Natural killer cell treated with Interleukin-12 subunit alpha and Interleukin-12 subunit beta and Interleukin-15 and Interleukin-18, amount 100 ng/mL, for 72 hours (primary cell): ENCODE data around the gene KIAA0232. TPM values are rescaled to one million over a fixed set of nuclear protein-coding genes. Genes with fewer than 3 reads are reported as not detected.

Experiments
- ATAC-seq, 2 donors: fragments of 150-1000 bp; cut with Tn5 transposase in 1 of 2; sonication (Bioruptor Pico), chemical (Tn5 transposase) in 1 of 2; 2 replicates each; pipeline ENCODE4 v1.10.0; 2021
- DNase-seq: peaks from one replicate; pipeline ENCODE4 v3.0.0; 2022; ENCODE audit warnings: low spot score
- H3K27ac Mint-ChIP-seq, 2 donors: 1 replicate in 1 of 2; 2 replicates in 1 of 2; pipeline ENCODE4 v1.8.0; 2022; ENCODE audit warnings: mixed read lengths in 2 of 2, mild to moderate bottlenecking in 1 of 2, moderate library complexity in 1 of 2
- H3K27me3 Mint-ChIP-seq, 2 donors: 1 replicate in 1 of 2; 2 replicates in 1 of 2; pipeline ENCODE4 v1.8.0; 2022; ENCODE audit warnings: mixed read lengths in 2 of 2
- H3K36me3 Mint-ChIP-seq: one replicate; pipeline ENCODE4 v1.8.0; 2022; ENCODE audit warnings: mixed read lengths
- H3K4me1 Mint-ChIP-seq, 2 donors: 1 replicate in 1 of 2; 2 replicates in 1 of 2; pipeline ENCODE4 v1.8.0; 2022; ENCODE audit warnings: low read depth in 2 of 2, mixed read lengths in 2 of 2, mild to moderate bottlenecking in 1 of 2
- H3K4me3 Mint-ChIP-seq: one replicate; pipeline ENCODE4 v1.8.0; 2022; ENCODE audit warnings: mixed read lengths
- H3K9me3 Mint-ChIP-seq: 2 replicates; pipeline ENCODE4 v1.8.0; 2022; ENCODE audit warnings: mixed read lengths
- total RNA-seq, 2 donors: library from RNA; stranded (reverse); gene quantifications; one replicate each; pipeline ENCODE4 v1.2.3, GENCODE V29; 2022

KIAA0232 gene
- total RNA-seq, 2 donors from 2014 or later, result 19.5 to 20.6 TPM

DNA sequence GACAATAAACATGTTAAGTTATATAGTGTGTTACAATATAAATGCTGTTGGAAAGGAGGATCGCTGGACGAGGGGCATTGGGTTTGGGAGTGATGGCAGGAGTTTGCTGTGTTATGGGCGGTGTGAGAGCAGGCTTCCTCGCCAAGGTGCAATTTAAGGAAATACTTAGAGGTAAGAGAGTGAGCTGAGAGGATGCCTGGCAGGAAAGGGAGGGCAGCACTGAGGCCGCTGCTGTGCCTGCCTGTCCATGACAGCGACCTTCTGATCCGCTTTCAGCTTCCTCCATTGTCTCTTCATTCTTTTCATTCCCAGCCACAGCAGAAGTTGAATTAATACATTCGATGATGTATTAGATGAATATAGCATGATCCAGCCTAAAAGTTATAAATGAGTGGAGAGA lies 85.9 kb downstream of the KIAA0232 start:
- no peak for ATAC-seq
- H3K36me3 Mint-ChIP-seq, result peaks cover 17% of the 10 kb centered on the region
- no peaks in the 10 kb centered on the region for H3K27me3 Mint-ChIP-seq
- H3K4me1 Mint-ChIP-seq, result peaks cover 6% of the 10 kb centered on the region in 2 donors
- H3K27ac Mint-ChIP-seq, result no peak overlapping the region
- H3K9me3 Mint-ChIP-seq, result no peaks in the 10 kb centered on the region
- H3K4me3 Mint-ChIP-seq, result no peak overlapping the region
- no peak for DNase-seq

DNA sequence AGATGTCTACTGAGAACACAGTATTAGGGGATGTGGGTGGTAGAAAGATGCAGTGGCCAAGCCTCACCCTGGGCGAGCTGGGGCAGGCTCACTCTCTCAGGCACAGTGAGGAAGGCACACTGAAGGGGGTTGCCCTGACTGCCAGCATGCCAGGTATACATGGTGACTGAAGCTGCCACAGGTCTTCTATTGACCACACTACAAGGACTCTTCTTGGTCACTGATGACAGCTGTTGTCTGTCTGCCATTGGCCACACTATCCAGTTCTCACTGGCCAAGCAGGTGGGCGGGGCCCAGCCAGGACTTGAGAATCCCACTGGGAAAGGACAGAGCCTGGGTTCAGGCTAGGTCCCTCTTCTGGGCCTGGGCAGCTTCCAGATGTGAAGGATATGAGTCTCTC lies 87.4 kb downstream of the KIAA0232 start:
- Mint-ChIP-seq H3K36me3 (peaks cover 11% of the 10 kb centered on the region), H3K4me3 (no peak overlapping the region), H3K9me3 (no peaks in the 10 kb centered on the region), H3K27me3 (no peaks in the 10 kb centered on the region), H3K27ac (no peak overlapping the region), H3K4me1 (peaks cover 7 to 14% of the 10 kb centered on the region in 2 donors)
- no peak for ATAC-seq
- no peak for DNase-seq

DNA sequence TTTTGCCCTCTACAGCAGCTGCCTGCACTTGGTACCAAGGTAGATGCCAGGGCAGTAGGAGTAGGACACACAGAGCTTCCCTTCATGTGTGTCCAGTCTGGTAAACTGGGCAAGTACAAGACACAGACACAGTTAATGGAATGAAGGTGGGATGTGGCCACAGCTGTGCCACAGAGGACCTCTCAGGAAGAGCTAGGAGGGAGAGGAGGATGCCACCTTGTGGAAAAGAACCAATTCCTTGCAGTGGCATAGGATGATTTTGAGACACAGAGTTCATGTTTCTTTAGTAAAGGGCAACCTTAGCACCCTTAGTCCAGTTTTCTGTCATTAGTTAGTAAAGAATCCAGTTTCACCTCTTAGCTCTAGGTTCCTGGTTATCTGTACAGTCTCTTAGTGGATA lies 90.8 kb downstream of the KIAA0232 start:
- DNase-seq (no peak), ATAC-seq (no peak)
- H3K27me3 Mint-ChIP-seq, result no peaks in the 10 kb centered on the region
- no peak overlapping the region for H3K27ac Mint-ChIP-seq
- H3K4me1 Mint-ChIP-seq, result peaks cover 14 to 21% of the 10 kb centered on the region in 2 donors
- no peak overlapping the region for H3K4me3 Mint-ChIP-seq
- H3K9me3 Mint-ChIP-seq, result no peaks in the 10 kb centered on the region
- peaks cover 13% of the 10 kb centered on the region for H3K36me3 Mint-ChIP-seq

DNA sequence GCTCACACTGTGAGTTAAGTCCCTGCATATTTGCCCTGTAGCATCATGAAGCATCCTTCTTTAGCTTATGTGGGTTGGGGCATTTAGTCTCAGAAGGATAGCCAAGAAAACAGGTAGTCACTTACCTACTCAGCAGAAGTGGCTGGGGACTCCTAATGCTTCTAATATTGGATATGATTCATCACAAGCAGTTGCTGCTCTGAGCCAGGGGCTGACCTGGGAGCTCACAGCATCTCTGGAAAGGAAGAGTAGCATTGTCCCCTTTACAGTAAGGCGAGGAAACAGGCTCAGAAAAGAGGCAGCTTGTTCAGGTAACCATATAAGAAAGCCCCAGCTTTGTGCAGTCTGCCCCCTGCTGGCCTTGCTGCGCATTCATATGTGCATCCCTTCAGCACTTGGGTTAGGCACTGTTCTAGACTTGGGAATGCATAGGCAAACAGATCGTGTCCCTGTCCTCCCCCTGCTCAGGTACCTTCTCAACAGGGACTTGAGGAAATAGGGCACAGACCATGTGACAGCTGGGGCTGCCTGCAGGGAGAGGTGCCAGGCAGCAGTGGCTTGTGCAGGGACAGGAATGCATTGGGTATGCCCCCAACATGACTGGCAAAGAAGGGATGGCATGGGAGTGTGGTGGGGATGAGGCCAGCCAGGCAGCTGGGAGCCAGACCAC lies 91.4 kb downstream of the KIAA0232 start:
- DNase-seq (peak; percentile 80), ATAC-seq (peak; percentile 78 to 80)
- H3K36me3 Mint-ChIP-seq, result peaks cover 17% of the 10 kb centered on the region
- no peaks in the 10 kb centered on the region for H3K27me3 Mint-ChIP-seq
- H3K4me1 Mint-ChIP-seq, result peaks cover 9 to 22% of the 10 kb centered on the region in 2 donors
- H3K9me3 Mint-ChIP-seq, result no peaks in the 10 kb centered on the region
- peak overlapping the region in 1 of 2 donors; percentile 57 for H3K27ac Mint-ChIP-seq
- no peak overlapping the region for H3K4me3 Mint-ChIP-seq

DNA sequence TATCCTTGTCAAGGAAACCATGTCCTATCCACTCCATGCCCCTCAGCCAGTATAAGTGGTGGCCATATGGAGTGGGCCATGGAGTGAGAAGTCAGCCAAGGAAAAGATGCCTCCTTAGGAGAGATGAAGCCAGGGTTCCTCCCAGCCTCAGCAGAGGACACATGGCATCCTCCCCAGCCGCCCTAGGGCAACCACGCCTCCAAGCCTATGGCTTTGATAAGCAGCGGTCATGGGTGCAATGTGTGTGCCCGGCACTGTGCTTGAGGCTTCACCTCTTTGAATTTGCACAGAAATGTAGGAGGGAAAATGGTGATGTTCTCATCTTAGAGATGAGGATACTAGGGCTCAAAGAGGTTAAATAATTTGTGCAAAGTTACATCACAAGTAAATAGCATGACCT lies 92.5 kb downstream of the KIAA0232 start:
- peaks cover 21% of the 10 kb centered on the region for H3K36me3 Mint-ChIP-seq
- ATAC-seq (no peak), DNase-seq (no peak)
- no peaks in the 10 kb centered on the region for H3K27me3 Mint-ChIP-seq
- H3K9me3 Mint-ChIP-seq, result no peaks in the 10 kb centered on the region
- H3K27ac Mint-ChIP-seq, result no peak overlapping the region
- H3K4me1 Mint-ChIP-seq, result peaks cover 8 to 27% of the 10 kb centered on the region in 2 donors
- no peak overlapping the region for H3K4me3 Mint-ChIP-seq

DNA sequence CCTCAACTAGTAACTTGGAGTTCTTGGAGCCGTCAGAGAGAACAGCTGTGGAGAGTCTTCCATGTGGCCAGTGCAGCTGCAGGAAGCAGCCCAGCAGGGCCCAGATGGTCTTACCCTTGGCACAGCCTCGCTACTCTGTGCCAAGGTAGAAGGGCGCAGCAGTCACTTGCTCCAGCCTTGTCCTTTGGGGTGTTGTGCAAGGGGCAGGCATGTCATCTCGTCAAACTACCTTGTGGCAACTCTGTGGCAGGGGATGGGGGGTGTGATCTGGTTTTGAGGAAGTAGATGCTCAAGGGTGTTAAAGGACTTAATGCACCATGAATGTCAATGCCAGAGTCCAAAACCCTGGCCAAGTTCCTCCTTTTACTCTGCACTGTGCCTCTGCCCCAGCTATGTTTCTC lies 92.9 kb downstream of the KIAA0232 start:
- Mint-ChIP-seq H3K4me3 (no peak overlapping the region), H3K9me3 (no peaks in the 10 kb centered on the region), H3K27me3 (no peaks in the 10 kb centered on the region), H3K27ac (no peak overlapping the region), H3K4me1 (peaks cover 8 to 27% of the 10 kb centered on the region in 2 donors), H3K36me3 (peaks cover 21% of the 10 kb centered on the region)
- ATAC-seq (peak; percentile 66 to 70), DNase-seq (no peak)

DNA sequence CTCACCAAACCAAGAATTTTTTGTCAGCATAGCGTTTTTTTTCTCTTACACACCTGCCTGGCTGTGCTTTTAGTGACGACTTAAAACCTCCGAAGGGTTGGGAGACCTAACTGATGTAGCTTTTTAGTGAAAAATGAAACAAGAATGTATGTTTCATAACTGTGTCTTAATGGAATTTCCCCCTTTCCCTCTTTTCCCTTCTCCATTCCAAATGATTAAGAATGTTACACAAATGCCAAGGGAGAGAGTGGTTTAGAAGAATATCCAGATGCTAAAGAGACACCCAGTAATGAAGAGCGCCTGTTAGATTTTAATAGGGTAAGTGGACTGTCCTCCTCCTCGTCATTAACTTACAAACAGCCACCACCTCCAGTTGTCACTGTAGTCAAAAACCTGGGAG lies 93.9 kb downstream of the KIAA0232 start:
- no peaks in the 10 kb centered on the region for H3K27me3 Mint-ChIP-seq

DNA sequence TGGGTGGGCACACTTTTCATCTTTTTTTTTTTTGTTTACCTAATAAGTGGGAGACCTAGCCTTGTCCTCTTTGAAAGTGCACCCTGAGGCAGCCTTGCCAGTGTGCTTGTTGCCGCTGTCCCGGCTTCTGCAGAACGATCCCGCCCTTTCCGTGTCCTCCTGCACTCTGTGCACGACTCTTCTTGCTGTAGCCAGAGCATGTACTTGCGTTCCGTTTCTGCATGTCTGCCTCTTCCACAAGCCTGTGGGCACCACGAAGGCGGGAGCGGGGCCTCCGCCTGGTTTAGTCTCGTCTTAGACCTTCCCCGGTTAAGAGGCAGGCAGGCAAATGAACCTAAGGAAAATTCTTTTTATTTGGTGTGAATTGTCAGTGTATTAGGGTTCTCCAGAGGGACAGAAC lies 94.5 kb downstream of the KIAA0232 start:
- DNase-seq, result no peak
- Mint-ChIP-seq H3K9me3 (no peaks in the 10 kb centered on the region), H3K27ac (no peak overlapping the region), H3K4me1 (peaks cover 8 to 30% of the 10 kb centered on the region in 2 donors), H3K4me3 (no peak overlapping the region), H3K27me3 (no peaks in the 10 kb centered on the region), H3K36me3 (peaks cover 21% of the 10 kb centered on the region)
- no peak for ATAC-seq

More for the DNA sequence above, 93.9 kb downstream of the KIAA0232 start:
- H3K9me3 Mint-ChIP-seq, result no peaks in the 10 kb centered on the region
- peaks cover 21% of the 10 kb centered on the region for H3K36me3 Mint-ChIP-seq
- ATAC-seq (no peak), DNase-seq (no peak)
- H3K27ac Mint-ChIP-seq, result peak overlapping the region in 1 of 2 donors; percentile 20
- no peak overlapping the region for H3K4me3 Mint-ChIP-seq
- H3K4me1 Mint-ChIP-seq, result peaks cover 8 to 30% of the 10 kb centered on the region in 2 donors

DNA sequence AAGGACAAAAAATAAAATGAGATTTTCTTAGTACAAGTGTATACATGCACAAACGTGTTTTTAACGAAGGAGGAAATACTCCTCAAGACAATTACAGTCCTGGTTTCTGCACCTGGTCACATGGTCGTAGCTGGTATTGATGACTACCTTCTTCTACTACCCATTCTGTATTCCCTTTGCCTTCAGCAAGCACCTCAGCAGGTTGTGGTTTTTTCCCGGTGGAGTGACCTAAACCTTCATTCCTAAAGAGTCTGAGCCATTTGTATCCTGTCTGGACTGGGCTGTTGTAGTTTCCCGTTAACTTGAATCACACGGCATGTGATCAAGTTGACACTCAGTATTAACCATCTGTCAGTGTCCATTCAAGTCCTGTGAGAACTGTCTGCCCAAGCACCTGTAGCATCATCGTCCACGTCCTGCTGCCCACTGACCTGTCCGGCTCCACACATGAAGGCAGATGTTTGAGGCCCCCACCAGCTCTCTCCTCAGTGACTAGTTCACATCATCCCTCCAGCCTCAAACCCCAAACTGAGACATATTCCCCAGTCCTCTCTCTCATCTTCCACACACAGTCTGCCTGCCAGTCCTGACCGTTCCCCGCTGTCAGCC lies 96.0 kb downstream of the KIAA0232 start:
- H3K27me3 Mint-ChIP-seq, result no peaks in the 10 kb centered on the region
- peak overlapping the region; percentile 45 to 54 for H3K27ac Mint-ChIP-seq
- H3K36me3 Mint-ChIP-seq, result peaks cover 26% of the 10 kb centered on the region
- no peak overlapping the region for H3K4me3 Mint-ChIP-seq
- DNase-seq (no peak), ATAC-seq (no peak)
- H3K4me1 Mint-ChIP-seq, result peaks cover 8 to 27% of the 10 kb centered on the region in 2 donors
- H3K9me3 Mint-ChIP-seq, result no peaks in the 10 kb centered on the region

DNA sequence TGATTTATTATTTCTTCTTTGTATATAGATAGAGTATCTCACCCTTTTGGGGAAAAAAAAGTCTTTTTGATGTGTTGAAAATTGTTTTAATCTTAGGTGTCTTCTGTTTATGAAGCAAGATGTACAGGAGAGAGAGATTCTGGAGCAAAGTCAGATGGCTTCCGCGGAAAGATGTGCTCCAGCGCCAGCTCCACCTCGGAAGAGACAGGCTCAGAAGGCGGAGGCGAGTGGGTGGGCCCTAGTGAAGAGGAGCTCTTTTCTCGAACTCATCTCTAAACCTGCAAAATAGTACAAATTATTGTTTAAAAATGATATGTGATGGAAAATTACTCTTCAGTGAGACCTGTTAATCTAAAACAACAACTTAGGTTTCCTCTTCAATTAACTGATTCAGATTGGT lies 98.2 kb downstream of the KIAA0232 start:
- no peaks in the 10 kb centered on the region for H3K9me3 Mint-ChIP-seq
- H3K4me1 Mint-ChIP-seq, result peaks cover 0 to 19% of the 10 kb centered on the region in 2 donors
- H3K36me3 Mint-ChIP-seq, result peaks cover 26% of the 10 kb centered on the region
- H3K27me3 Mint-ChIP-seq, result no peaks in the 10 kb centered on the region
- H3K27ac Mint-ChIP-seq, result peak overlapping the region in 1 of 2 donors; percentile 46
- no peak for ATAC-seq
- no peak for DNase-seq
- H3K4me3 Mint-ChIP-seq, result no peak overlapping the region

DNA sequence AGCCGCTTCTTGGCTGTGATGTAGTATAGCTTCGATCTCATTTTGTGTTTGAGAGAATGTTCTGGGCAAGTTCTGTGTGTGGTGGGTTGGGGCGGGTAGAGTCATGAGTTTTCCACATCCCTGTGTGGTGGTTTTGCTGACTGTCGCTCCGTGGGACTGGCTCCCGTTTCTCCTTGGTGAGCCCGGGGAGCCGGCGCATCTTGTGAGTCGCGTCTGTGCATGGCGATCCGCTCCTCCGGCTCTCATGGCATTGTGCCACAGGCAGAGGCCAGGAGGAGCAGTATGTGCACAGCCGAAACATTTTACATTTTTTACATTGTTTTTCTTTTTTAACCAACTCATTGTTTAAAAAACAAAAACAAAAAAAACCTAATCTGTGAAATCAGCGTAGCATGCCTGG lies 99.4 kb downstream of the KIAA0232 start:
- H3K36me3 Mint-ChIP-seq, result peaks cover 18% of the 10 kb centered on the region
- no peak overlapping the region for H3K4me3 Mint-ChIP-seq
- no peaks in the 10 kb centered on the region for H3K9me3 Mint-ChIP-seq
- peaks cover 0 to 15% of the 10 kb centered on the region in 2 donors for H3K4me1 Mint-ChIP-seq
- DNase-seq (no peak), ATAC-seq (no peak)
- H3K27me3 Mint-ChIP-seq, result no peaks in the 10 kb centered on the region
- H3K27ac Mint-ChIP-seq, result no peak overlapping the region

DNA sequence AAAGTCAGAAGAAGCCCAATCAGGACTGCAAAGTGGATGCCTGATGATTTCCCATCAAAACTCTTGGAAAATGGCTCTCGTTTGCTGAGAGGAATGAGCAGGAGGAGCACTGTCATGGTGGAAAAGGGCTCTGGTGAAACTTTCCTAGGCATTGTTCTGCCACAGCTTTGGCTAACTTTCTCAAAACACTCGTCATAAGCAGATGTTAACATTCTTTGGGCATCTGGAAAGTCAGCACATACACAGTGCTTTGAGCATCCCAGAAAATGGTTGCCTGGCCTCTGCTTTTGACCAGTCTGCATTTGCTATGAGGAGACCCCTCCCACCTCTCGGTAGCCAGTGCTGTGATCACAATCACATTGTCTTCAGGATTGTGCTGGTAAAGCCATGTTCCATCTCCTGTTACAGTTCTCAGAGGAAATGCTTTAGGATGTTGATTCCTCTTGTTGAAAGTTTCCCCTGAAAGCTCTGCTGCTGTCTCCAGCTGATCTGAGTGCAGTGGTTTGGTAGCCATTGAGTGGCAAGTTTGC lies 101.9 kb downstream of the KIAA0232 start:
- Mint-ChIP-seq H3K27ac (no peak overlapping the region), H3K36me3 (peaks cover 4% of the 10 kb centered on the region), H3K9me3 (no peaks in the 10 kb centered on the region), H3K4me1 (peaks cover 0 to 6% of the 10 kb centered on the region in 2 donors), H3K27me3 (no peaks in the 10 kb centered on the region), H3K4me3 (no peak overlapping the region)
- ATAC-seq (no peak), DNase-seq (no peak)

DNA sequence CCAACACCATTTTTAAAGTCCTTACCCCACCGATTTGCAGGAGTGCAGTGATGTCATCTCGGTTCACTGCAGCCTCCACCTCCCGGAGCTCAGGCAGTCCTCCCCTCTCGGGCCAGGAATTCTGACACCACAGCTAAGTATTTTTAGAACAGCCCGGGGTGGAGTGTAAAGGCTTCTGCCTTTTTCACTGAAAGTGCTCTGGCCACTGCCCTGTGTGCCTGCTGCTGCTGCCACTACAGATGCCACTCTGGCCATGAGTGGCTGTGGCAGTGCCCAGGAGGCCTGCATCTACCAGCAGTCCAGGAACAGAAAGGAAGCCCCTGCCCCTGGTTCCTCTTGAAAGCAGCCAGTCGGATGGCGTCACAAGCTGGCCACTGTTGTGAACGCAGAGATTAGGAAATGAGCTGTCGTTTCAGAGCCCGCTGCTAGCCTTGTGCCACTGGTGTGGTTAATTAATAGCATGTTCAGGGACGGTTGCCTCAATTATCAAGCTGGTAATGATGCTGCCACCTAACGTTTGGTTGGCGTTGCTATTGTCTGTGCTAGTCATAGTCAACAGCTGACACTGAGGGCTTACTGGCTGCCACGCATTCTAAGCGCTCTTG lies 103.5 kb downstream of the KIAA0232 start:
- H3K27ac Mint-ChIP-seq, result no peak overlapping the region
- no peak for DNase-seq
- H3K4me3 Mint-ChIP-seq, result no peak overlapping the region
- ATAC-seq, result peak; percentile 57 to 69
- peaks cover 4% of the 10 kb centered on the region for H3K36me3 Mint-ChIP-seq
- no peaks in the 10 kb centered on the region for H3K27me3 Mint-ChIP-seq
- H3K4me1 Mint-ChIP-seq, result peaks cover 0 to 6% of the 10 kb centered on the region in 2 donors
- H3K9me3 Mint-ChIP-seq, result no peaks in the 10 kb centered on the region

DNA sequence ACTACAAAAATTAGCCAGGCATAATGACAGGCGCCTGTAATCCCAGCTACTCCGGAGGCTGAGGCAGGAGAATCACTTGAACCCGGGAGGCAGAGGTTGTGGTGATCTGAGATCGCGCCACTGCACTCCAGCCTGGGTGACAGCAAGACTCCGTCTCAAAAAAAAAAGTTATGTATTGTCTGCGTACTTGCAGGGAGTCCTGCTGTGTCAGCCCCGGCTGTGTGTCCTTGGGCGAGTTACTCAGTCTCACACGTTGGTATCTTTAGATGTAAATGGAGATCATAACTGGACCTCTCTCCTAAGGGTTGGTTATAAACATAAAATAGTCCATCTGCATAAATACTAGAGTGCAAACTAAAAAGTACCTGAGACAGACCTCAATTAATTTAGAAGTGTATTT lies 104.4 kb downstream of the KIAA0232 start:
- ATAC-seq (no peak), DNase-seq (no peak)
- Mint-ChIP-seq H3K36me3 (peaks cover 4% of the 10 kb centered on the region), H3K27ac (no peak overlapping the region), H3K4me1 (peaks cover 5 to 10% of the 10 kb centered on the region in 2 donors), H3K9me3 (no peaks in the 10 kb centered on the region), H3K4me3 (no peak overlapping the region), H3K27me3 (no peaks in the 10 kb centered on the region)
